Thymus (tissue), 11 donors: ENCODE measurements around the gene MTA2. TPM values are rescaled to one million over a fixed set of nuclear protein-coding genes. Genes with fewer than 3 reads are reported as not detected.
A peak's percentile ranks its signal among the peaks of the same experiment; 100 is the strongest.

Experiments used
- DNase-seq, 9 donors: peaks; one replicate each; pipeline ENCODE4 v3.0.0-alpha.2; 2013; ENCODE audit warnings: low spot score in 9 of 9, low read depth in 6 of 9, missing footprints in 1 of 9
- H3K27ac ChIP-seq, 2 donors: one replicate each; pipeline ENCODE4 v1.5.1; 2013; ENCODE audit warnings: control low read depth in 1 of 2, low read depth in 1 of 2, low read length in 1 of 2, mild to moderate bottlenecking in 1 of 2, moderate library complexity in 1 of 2
- H3K27me3 ChIP-seq, 2 donors: one replicate each; pipeline ENCODE4 v1.5.1; 2013; ENCODE audit warnings: low read length in 1 of 2; ENCODE audit not compliant: control insufficient read depth in 2 of 2, insufficient read depth in 1 of 2
- H3K36me3 ChIP-seq, 2 donors: one replicate each; pipeline ENCODE4 v1.5.1; 2013; ENCODE audit warnings: low read length in 1 of 2, mild to moderate bottlenecking in 1 of 2, moderate library complexity in 1 of 2; ENCODE audit not compliant: control insufficient read depth in 2 of 2, insufficient read depth in 2 of 2
- H3K4me1 ChIP-seq, 2 donors: one replicate each; pipeline ENCODE4 v1.5.1; 2013; ENCODE audit warnings: low read length in 2 of 2; ENCODE audit not compliant: control insufficient read depth in 2 of 2, insufficient read depth in 2 of 2
- H3K4me3 ChIP-seq, 2 donors: one replicate each; pipeline ENCODE4 v1.5.1; 2013; ENCODE audit warnings: low read length in 2 of 2, control low read depth in 1 of 2, mild to moderate bottlenecking in 1 of 2
- H3K9me3 ChIP-seq, 2 donors: one replicate each; pipeline ENCODE4 v1.5.1; 2013; ENCODE audit warnings: low read length in 1 of 2, mild to moderate bottlenecking in 1 of 2; ENCODE audit not compliant: control insufficient read depth in 2 of 2, insufficient read depth in 1 of 2
- WGBS: extraction: QIAGEN DNeasy Blood & Tissue Kit; methylation state at CpG from one replicate; pipeline ENCODE4 v1.1.7; 2013; 5-methylcytosine and 5-hydroxymethylcytosine counted together
- polyA plus RNA-seq: library from polyadenylated mRNA; stranded (reverse); fragments of 200-250 nt; gene quantifications from one replicate; pipeline ENCODE4 v1.2.3, GENCODE V29; 2013
- total RNA-seq: library from RNA; stranded (reverse); fragments of 120-200 nt; gene quantifications from one replicate; pipeline ENCODE4 v1.2.4, GENCODE V29; 2013
- donor health status: healthy.

Gene MTA2
- total and polyA plus RNA-seq, 2 donors, result 79.3 to 121 TPM

DNA sequence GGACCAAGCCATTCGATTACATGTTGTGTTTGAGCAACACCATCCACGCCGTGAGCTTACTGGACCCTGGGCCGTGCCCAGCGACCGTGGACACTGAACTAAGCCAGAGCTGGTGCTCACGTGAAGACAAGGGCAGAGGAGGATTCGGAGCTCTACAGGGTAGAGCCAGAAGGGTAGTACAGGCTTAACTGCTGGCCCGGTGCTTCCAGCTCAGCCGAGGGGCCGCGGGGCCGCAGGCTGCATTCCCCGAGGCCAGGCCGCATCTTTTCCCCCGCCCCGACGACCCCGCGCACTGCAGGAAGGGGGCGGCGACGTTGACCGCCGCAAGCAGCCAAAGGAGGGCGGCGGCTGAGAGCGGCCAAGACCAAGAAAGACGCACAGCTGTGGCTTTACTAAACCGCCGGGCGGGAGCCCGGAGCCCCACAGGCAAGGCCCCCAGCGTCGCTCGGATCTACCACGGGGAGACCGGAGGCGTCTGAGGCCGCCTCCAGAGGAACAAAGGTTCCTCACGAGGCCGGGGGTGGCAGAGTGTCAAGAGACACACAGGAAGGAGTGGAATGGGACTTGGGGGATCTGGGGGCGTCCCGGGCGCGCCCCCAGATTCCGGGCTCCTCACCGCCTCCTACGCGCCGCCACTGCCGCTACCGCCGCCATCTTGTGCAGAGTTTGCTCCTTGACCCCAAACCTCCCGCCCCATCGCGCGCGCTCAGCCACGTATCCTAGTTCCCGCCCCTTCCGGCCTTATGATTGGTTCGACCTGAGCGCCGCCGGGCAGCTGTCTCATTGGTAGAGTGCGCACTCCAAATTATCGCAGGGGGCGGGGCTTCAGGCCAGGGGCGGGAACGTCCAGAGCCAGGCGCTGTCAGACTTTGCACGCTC lies 44.5 kb upstream of the MTA2 start, which contains the start of gene GANAB:
Gene GANAB, minus strand, starts transcription at position 668 of the 879 bp plus-strand sequence. Its CDS starts 14 bp downstream, at position 654.
- Histone ChIP-seq H3K4me3 (peak within 1 kb of the TSS; percentile 68 to 100), H3K27me3 (no peaks in the 10 kb centered on the region), H3K9me3 (no peaks in the 10 kb centered on the region), H3K4me1 (peaks cover 9 to 27% of the 10 kb centered on the region in 2 donors), H3K36me3 (peaks cover 20 to 42% of the 10 kb centered on the region in 2 donors), H3K27ac (peak within 1 kb of the TSS; percentile 81 to 89)
- WGBS, result under 1% methylated on average over 73 of the region's 73 CpGs
- DNase-seq, result peak; percentile 90 to 99 (median 97)

DNA sequence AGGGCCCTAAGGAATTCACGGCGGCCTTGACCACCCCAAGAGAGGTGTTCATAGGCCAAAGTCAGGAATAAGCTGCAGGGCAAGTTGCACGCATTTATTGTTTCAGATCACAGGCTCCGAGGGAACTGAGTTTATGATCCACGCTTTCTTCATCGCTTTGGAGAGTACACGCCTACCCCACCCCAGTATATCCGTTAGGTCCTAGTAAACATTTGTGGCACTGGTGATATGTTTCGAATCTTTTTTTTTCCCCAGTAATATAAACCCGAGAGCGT lies 43.9 kb upstream of the MTA2 start:
- peaks cover 9 to 32% of the 10 kb centered on the region in 2 donors for H3K4me1 ChIP-seq
- no peaks in the 10 kb centered on the region for H3K27me3 ChIP-seq
- peak overlapping the region; percentile 81 to 89 for H3K27ac ChIP-seq
- 19% methylated on average over 11 of the region's 11 CpGs for WGBS
- DNase-seq, result peak in 1 of 9 donors; percentile 28
- H3K36me3 ChIP-seq, result peaks cover 20 to 42% of the 10 kb centered on the region in 2 donors
- peak overlapping the region; percentile 68 to 100 for H3K4me3 ChIP-seq
- no peaks in the 10 kb centered on the region for H3K9me3 ChIP-seq

DNA sequence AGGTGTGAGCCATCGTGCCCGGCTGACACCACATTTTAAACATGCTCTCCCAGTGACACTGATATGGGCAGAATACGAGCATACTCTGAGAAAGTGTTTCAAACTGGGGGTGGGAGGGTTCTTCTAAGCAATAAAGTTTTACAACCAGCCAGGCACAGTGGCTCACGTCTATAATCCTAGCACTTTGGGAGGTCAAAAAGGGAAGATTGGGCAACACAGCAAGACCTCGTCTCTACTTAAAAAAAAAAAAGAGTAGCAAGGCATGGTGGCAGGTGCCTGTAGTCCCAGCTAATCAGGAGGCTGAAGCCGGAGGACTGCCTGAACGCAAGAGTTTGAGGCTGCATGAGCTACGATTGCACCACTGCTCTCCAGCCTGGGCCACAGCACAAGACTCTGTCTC lies 42.6 kb upstream of the MTA2 start:
- Histone ChIP-seq H3K27me3 (no peaks in the 10 kb centered on the region), H3K27ac (no peak overlapping the region), H3K4me3 (no peak overlapping the region), H3K36me3 (peaks cover 18 to 41% of the 10 kb centered on the region in 2 donors), H3K9me3 (no peaks in the 10 kb centered on the region), H3K4me1 (peaks cover 9 to 33% of the 10 kb centered on the region in 2 donors)
- WGBS, result 98% methylated on average over 8 of the region's 8 CpGs
- no peak for DNase-seq

DNA sequence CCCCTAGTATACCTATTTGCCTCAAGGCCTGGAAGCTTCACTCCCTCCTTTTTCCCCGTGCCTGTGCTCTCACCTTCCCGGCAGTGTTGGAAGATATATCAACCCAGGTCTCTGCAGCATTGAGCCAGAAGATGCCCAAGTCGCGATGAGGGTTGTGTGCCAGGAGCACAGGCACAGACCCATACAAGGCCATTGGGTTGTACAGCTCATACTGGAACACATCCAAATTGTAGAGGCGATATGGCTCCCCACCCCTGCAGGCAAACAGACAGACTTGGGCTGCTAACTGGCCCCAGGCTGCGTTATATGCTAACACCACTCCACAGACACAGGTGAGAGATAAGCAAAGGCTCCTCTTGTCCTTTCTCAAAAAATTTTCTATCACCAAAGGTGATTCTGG lies 30.8 kb upstream of the MTA2 start:
- no peak for DNase-seq
- H3K4me3 ChIP-seq, result no peak overlapping the region
- no peaks in the 10 kb centered on the region for H3K27me3 ChIP-seq
- peaks cover 72 to 94% of the 10 kb centered on the region in 2 donors for H3K36me3 ChIP-seq
- WGBS, result 97% methylated on average over 6 of the region's 6 CpGs
- no peaks in the 10 kb centered on the region for H3K9me3 ChIP-seq
- no peak overlapping the region for H3K27ac ChIP-seq
- no peaks in the 10 kb centered on the region for H3K4me1 ChIP-seq

DNA sequence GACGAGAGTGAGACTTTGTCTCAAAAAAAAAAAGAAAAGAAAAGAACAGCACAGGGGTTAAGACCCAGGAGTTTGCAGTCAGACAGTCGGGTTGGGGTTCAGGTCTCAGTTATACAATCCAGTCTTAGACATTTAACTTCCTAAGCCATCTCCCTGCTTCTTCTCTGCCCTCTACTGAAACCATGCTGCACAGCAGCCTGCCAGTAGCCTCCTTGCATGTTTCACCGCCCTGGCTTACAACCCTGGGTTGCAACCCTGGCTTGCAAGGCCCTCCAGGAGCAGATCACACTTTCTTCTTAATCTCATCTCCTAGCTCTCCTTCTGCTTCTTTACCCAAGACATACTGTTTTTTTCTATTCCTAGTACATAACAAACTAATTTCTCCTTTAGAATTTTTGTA lies 26.0 kb upstream of the MTA2 start:
- Histone ChIP-seq H3K27ac (no peak overlapping the region), H3K36me3 (peaks cover 67 to 76% of the 10 kb centered on the region in 2 donors), H3K4me3 (no peak overlapping the region), H3K9me3 (no peaks in the 10 kb centered on the region), H3K4me1 (no peaks in the 10 kb centered on the region), H3K27me3 (no peaks in the 10 kb centered on the region)
- 97% methylated on average over 3 of the region's 3 CpGs for WGBS
- no peak for DNase-seq

DNA sequence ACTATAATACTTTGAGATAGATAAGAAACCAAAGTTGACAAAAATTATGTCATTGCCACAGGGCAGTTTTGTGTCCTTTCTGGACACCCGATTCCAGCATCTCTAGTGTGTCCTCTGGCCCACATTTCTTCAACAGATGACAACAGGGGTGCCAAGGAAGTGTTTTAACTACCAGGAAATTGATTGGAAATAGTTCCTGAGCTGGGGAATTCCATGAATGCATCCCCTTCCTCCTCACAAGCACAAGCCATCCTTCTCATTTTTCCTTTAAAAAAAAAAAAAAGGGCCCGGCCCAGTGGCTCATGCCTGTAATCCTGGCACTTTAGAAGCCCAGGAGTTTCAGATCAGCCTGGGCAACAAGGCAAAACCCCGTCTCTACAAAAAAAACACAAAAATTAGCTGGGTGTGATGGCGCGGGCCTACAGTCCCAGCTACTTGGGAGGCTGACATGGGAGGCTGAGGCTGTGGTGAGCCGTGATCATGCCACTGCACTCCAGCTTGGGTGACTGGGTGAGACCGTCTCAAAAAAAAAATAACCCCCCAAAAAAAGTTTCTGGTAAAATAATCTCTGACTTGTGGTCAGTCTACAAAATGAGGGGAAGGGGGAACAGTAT lies 20.9 kb upstream of the MTA2 start:
- WGBS, result 96% methylated on average over 7 of the region's 7 CpGs
- peaks cover 16 to 17% of the 10 kb centered on the region in 2 donors for H3K4me1 ChIP-seq
- peaks cover 26 to 28% of the 10 kb centered on the region in 2 donors for H3K36me3 ChIP-seq
- DNase-seq, result no peak
- H3K27ac ChIP-seq, result peak overlapping the region; percentile 87 to 88
- no peaks in the 10 kb centered on the region for H3K27me3 ChIP-seq
- no peaks in the 10 kb centered on the region for H3K9me3 ChIP-seq
- H3K4me3 ChIP-seq, result no peak overlapping the region

DNA sequence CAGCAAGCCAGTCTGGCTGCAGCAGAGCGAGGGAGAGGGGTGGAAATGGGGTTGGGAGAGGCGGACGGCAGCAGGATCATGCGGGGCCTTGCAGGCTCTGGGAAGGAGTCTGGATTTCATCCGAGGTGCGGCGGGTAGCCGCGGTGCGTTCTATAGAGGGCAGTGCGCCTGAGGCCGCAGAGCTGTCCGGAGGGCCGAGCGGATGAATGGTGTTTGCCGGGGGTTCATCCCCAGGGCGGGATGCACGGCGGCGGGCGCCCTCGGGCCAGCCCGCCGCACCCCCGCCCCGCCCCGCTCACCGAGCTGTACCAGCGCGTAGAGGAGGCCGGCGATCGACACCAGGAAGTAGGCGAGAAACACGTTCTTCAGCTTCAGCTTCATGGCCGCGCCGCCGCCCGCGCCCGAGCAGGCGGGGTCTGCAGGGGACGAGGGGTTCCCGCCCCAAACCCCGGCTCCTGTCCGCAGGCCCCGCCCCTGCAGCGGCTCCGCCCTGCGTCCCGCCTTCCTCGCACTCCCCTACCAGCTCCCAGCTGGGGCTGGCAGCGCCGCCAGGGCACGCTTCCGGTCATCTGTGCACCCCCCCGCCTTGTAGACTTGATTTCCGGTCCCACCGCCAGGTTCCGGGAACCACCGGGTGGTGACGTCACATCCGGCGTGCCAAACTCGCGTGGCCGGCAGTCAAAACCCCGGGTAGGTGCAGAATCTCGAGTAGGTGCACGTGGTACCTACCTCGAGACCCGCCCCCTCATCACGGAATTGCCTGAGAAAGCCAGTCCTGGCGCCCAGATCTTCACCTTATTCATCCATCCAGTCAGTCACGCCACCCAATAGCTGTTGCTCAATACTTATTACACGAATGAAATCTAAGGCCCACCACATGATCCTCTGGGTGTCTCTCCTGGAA lies 20.2 kb upstream of the MTA2 start, which contains the start of gene B3GAT3:
Gene B3GAT3, minus strand, starts transcription at position 420 of the 904 bp plus-strand sequence. Its CDS starts 39 bp downstream, at position 381.
- WGBS, result 2% methylated on average over 77 of the region's 77 CpGs

DNA sequence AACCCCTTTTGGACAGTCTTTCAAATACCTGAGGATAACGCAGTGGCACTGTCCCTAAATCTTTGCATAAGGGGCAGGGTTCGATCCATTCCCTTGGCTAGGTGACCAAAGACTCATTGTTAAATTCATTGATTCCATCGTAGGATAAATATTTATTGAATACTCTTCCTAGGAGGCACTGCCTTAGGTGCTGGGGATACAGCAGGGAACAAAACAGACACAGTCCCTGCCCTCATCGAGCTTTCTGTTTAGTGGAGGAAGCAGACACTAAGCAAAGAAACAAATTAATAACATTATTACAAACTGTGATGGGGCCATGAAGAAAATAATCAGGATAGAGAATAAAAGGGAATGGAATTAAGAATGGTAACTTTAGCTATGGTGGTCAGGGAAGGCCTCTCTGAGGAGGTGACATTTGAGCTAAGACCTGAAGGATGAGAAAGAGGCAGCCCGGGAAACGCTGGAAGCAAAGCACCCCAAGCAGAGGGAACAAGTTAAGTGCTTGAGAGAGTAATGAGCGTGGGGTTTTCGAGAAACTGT lies 19.4 kb upstream of the MTA2 start:
- H3K9me3 ChIP-seq, result no peaks in the 10 kb centered on the region
- peaks cover 16 to 17% of the 10 kb centered on the region in 2 donors for H3K4me1 ChIP-seq
- H3K4me3 ChIP-seq, result peak overlapping the region; percentile 60 to 82
- DNase-seq, result no peak
- no peaks in the 10 kb centered on the region for H3K27me3 ChIP-seq
- peak overlapping the region; percentile 87 to 88 for H3K27ac ChIP-seq
- WGBS, result 35% methylated on average over 8 of the region's 8 CpGs
- peaks cover 25 to 28% of the 10 kb centered on the region in 2 donors for H3K36me3 ChIP-seq

More for the DNA sequence above, 20.2 kb upstream of the MTA2 start, which contains the start of gene B3GAT3:
- peaks cover 27 to 28% of the 10 kb centered on the region in 2 donors for H3K36me3 ChIP-seq
- peak; percentile 82 to 95 (median 87) for DNase-seq
- no peaks in the 10 kb centered on the region for H3K27me3 ChIP-seq
- H3K4me3 ChIP-seq, result peak within 1 kb of the TSS; percentile 60 to 82
- no peaks in the 10 kb centered on the region for H3K9me3 ChIP-seq
- peak within 1 kb of the TSS; percentile 87 to 88 for H3K27ac ChIP-seq
- H3K4me1 ChIP-seq, result peaks cover 16 to 17% of the 10 kb centered on the region in 2 donors
